ENCODE measurements around the gene RIMBP2.

The RIMBP2 gene

GRCh38 chr12:130650131-130650530 is 66.0 kb downstream of the RIMBP2 start:
- Histone ChIP-seq H3K79me2 (ENCODE audit: low read length) (no peaks in the 10 kb centered on the region), H3K9me2 (replicated peaks; ENCODE audit: insufficient read depth, low read length) (no peaks in the 10 kb centered on the region), H4K20me1 (ENCODE audit: insufficient read depth, low read length) (no peaks in the 10 kb centered on the region), H3K9me3 (replicated peaks; ENCODE audit: insufficient read depth, low read length) (no peaks in the 10 kb centered on the region), H3K4me1 (ENCODE audit: low read length) (no peaks in the 10 kb centered on the region), H3K27ac (ENCODE audit: low read length) (no peak overlapping the region), H3K36me3 (replicated peaks; ENCODE audit: insufficient read depth, low read length) (no peaks in the 10 kb centered on the region), H2AFZ (ENCODE audit: low read length) (no peak overlapping the region), H3K27me3 (replicated peaks; ENCODE audit: insufficient read depth, low read length) (no peaks in the 10 kb centered on the region), H3K9ac (ENCODE audit: low read length) (no peak overlapping the region), H3F3A (ENCODE audit: insufficient read depth, low read length) (no peaks in the 10 kb centered on the region), H3K4me2 (ENCODE audit: low read depth, low read length) (no peak overlapping the region), H3K4me3 (ENCODE audit: low read length) (no peak overlapping the region)
- TF ChIP-seq EZH2phosphoT487 (IDR thresholded peaks at IDR 0.05; ENCODE audit: low read length) (no peak), CTCF (IDR thresholded peaks at IDR 0.05; ENCODE audit: low read length) (no peak)
- DNase-seq = no peak

- Histone ChIP-seq H3K27me3 (replicated peaks; ENCODE audit: insufficient read depth, low read length) (no peaks in the 10 kb centered on the region), H3K4me2 (ENCODE audit: low read depth, low read length) (no peak overlapping the region), H3K9me2 (replicated peaks; ENCODE audit: insufficient read depth, low read length) (no peaks in the 10 kb centered on the region), H2AFZ (ENCODE audit: low read length) (no peak overlapping the region), H4K20me1 (ENCODE audit: insufficient read depth, low read length) (no peaks in the 10 kb centered on the region), H3K79me2 (ENCODE audit: low read length) (no peaks in the 10 kb centered on the region), H3K4me1 (ENCODE audit: low read length) (no peaks in the 10 kb centered on the region), H3K27ac (ENCODE audit: low read length) (no peak overlapping the region), H3K9ac (ENCODE audit: low read length) (no peak overlapping the region), H3F3A (ENCODE audit: insufficient read depth, low read length) (no peaks in the 10 kb centered on the region), H3K9me3 (replicated peaks; ENCODE audit: insufficient read depth, low read length) (no peaks in the 10 kb centered on the region), H3K36me3 (replicated peaks; ENCODE audit: insufficient read depth, low read length) (no peaks in the 10 kb centered on the region), H3K4me3 (ENCODE audit: low read length) (no peak overlapping the region)
- no peak for DNase-seq
- TF ChIP-seq CTCF (IDR thresholded peaks at IDR 0.05; ENCODE audit: low read length) (no peak), EZH2phosphoT487 (IDR thresholded peaks at IDR 0.05; ENCODE audit: low read length) (no peak), EZH2 (optimal IDR thresholded peaks at IDR 0.05; ENCODE audit: low read depth, low read length) (no peak)
Measured at GRCh38 chr12:130649101-130650045, 66.7 kb downstream of the RIMBP2 start.

GRCh38 chr12:130647814-130648213 is 68.3 kb downstream of the RIMBP2 start:
- TF ChIP-seq EZH2 (optimal IDR thresholded peaks at IDR 0.05; ENCODE audit: low read depth, low read length) = no peak
- no peak for TF ChIP-seq CTCF (IDR thresholded peaks at IDR 0.05; ENCODE audit: low read length)
- TF ChIP-seq EZH2phosphoT487 (IDR thresholded peaks at IDR 0.05; ENCODE audit: low read length) = no peak
- H4K20me1 ChIP-seq (ENCODE audit: insufficient read depth, low read length) = no peaks in the 10 kb centered on the region
- no peak overlapping the region for H2AFZ ChIP-seq (ENCODE audit: low read length)
- no peak overlapping the region for H3K4me3 ChIP-seq (ENCODE audit: low read length)
- no peaks in the 10 kb centered on the region for H3K9me3 ChIP-seq (replicated peaks; ENCODE audit: insufficient read depth, low read length)
- no peak overlapping the region for H3K9ac ChIP-seq (ENCODE audit: low read length)
- no peaks in the 10 kb centered on the region for H3F3A ChIP-seq (ENCODE audit: insufficient read depth, low read length)
- no peaks in the 10 kb centered on the region for H3K27me3 ChIP-seq (replicated peaks; ENCODE audit: insufficient read depth, low read length)
- no peaks in the 10 kb centered on the region for H3K36me3 ChIP-seq (replicated peaks; ENCODE audit: insufficient read depth, low read length)
- H3K9me2 ChIP-seq (replicated peaks; ENCODE audit: insufficient read depth, low read length) = no peaks in the 10 kb centered on the region
- no peak overlapping the region for H3K4me2 ChIP-seq (ENCODE audit: low read depth, low read length)
- H3K4me1 ChIP-seq (ENCODE audit: low read length) = no peaks in the 10 kb centered on the region
- H3K27ac ChIP-seq (ENCODE audit: low read length) = no peak overlapping the region
- no peak for DNase-seq
- no peaks in the 10 kb centered on the region for H3K79me2 ChIP-seq (ENCODE audit: low read length)
